DLD1 (cell line): ENCODE results near the gene CLMN.
"Not testable (repeated sequence)": the region's sequence is repeated elsewhere in the genome, so short reads cannot be mapped to it uniquely, and the experiment has no call there.

Source experiments
- in situ Hi-C: cut with HindIII; loops from 2 replicates; pipeline ENCODE4 v1.10.0; 2017; ENCODE audit warnings: low sequenced_read_pairs

The CLMN gene

GRCh38 chr14:95197551-95197950 is 122.2 kb downstream of the CLMN start:
- in situ Hi-C loops: no loop called here

- in situ Hi-C loops: no loop called here
These were observed 122.7 kb downstream of the CLMN start for GRCh38 chr14:95196826-95197545.

DNA sequence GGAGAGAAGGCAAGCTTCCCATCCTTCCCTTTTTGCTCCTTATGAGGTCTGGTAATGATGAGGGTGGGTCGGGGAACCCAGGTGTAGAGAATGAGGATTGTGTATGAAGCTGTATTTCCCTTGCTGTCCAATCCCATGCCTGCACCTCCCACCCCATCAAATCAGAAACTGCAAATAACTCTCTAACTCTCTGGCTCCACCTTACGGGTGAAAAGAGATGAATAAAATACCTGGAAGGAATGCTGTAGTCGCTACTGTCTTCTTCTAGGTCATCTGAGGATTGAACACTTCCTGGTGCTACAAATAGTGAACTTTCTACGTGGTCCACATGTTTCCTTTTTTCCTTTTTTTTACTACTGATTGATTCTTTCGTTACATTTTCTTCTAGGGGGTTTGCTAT is 123.4 kb downstream of the CLMN start:
- in situ Hi-C loops: no loop called here

GRCh38 chr14:95195031-95195430 is 124.7 kb downstream of the CLMN start:
- in situ Hi-C loops: no loop called here

DNA sequence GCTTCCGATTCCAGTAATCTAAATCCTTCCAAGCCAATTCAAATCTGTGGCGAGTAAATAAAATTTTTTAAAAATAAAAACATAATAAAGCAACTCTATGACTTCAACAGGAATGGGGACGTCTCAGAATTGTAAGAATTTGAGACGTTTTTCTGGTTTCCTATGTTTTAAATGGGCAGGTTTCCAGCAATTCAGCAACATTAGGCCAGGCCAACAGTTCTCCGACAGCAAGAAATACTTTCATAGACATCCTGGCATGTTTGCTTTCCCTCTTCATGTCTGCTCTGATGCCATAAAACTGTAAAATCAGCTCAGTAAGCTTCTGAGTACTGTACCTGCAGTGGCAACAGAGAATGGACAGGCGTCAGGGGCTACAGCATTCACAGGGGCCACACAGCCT is 126.6 kb downstream of the CLMN start:
- in situ Hi-C loops: no loop called here

- in situ Hi-C loops: no loop called here
These were observed 127.4 kb downstream of the CLMN start for GRCh38 chr14:95192311-95192710.

DNA sequence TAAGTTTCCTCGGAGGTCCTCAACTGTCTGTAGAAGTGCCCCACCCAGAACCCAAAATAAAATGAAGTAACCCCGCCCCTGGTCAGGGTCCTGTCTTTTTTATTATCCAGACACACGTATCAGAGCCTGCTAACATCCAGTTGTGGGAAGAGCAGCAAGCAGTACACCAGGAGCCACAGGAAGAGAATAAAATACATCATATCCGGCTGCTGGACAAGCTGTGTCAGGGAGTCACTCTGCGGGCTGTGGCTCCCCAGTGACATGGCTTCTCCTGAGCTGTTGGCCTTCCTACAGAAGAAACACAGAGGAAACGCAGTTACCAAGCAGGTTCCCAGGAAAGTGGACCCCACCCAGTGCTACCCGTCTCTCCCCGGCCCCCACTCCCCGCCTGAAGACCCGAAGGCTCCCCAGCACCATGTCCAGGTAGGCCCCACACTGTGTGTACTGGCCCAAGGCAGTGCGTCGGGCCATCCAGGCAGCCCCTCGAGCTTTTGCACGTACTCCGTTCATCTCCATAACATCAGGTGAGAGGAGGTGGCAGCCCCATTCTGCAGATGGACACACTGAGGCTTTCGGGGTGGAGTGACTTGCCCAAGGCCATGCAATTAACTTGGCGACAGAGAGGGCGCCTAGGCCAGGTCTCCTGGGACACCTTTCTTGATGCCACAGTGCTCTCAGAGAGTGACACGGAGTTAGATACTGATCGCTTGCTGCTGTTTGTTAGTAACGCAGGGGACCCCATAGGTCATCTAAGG is 128.1 kb downstream of the CLMN start:
- in situ Hi-C loops: no loop called here

GRCh38 chr14:95190857-95191256 is 128.9 kb downstream of the CLMN start:
- in situ Hi-C loops: no loop called here

DNA sequence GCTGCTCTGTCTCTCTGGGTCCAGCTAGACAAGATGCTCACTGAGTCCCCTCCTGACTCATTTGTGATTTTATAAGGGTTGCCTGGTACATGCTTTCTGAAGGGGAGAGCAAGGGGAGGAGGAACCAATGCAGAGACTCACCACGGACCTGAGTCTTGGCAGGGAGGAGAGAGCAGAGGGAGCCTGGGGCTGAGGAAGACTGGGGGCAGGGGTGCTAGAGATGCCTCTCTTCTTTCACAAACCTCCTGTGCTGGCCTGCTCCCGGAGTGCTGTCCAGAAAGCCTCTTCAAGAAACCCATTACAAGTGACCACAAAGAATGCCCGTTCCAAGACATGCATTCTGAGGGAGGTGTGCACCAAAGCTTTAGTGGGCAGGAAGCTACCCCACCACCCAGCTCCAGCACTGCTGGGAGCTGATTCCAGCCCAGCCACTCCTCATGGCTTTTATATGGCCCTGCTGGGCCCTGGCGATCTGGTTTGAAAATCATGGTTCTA is 129.3 kb downstream of the CLMN start:
- in situ Hi-C loops: no loop called here

- in situ Hi-C loops: no loop called here
These were observed 130.2 kb downstream of the CLMN start for GRCh38 chr14:95189367-95190132.

DNA sequence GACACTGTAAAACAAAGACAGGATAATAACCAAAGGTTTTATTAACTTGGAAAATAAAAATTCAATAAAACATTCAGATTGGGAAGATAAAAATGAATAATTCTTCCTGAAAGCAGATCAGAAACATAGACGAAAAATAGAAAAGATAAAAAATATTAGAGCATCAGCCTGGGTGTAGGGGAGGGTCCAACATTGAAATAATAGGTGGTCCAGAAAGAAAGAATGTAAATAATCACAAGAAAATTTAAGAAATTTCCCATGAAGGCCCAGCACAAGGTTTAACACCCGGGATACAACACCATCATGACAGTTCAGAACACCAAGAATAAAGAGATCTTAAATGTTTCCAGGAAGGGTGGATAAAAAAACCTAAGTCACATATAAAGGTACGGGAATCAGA is 131.3 kb downstream of the CLMN start:
- in situ Hi-C loops: no loop called here

GRCh38 chr14:95185767-95186392 is 133.8 kb downstream of the CLMN start:
- in situ Hi-C loops: no loop called here

DNA sequence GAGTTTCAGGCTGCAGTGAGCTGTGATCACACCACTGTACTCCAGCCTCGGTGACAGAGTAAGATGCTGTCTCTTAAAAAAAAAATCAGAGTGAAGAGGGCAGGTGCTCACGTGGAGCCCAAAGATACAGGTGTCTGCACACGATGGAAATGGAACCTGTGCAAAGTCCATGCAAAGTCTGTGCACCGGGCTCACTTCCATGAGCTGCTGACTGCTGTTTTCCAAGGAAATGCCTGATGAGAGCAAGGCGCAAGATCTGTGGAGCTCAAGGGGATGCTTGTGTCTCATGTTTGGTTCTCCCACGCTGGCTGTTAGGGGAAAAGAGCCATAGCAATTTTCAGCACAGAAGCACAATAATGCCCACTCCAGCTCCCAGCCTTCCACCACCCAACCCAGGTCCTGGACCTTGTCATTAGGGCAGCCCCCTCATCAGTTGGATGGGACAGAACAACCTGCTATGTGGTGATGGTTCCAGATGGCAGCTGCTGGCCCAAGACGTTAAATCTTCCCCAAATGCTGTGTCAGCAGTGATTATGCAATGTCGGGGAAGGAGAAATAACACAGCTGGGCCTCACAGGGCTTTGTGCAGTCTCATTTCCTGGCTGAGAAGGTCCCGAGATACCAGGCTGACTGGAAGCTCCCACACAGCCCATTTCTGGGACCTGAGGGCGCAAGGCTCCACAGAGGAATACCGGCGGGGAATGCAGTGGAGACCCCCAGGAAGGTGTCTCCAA is 134.5 kb downstream of the CLMN start:
- in situ Hi-C loops: no loop called here

DNA sequence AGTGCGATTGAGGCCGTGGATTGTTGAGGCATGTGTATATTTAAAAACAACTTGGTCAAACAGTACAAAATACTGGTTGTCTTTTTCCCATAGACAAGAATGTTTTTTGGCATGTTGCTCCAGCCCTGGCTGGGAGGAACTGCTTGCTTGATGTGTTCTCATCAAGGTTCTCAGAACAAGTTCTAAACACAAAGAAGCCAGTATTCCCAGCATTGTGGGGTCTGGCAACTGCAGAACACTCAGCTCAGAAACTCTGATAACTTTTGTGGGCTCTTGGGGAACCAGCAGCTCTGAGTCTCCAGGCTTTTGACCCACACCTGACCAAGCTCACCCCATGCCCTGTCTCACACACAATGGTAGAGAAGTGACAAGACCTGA is 135.3 kb downstream of the CLMN start:
- in situ Hi-C loops: no loop called here

GRCh38 chr14:95183532-95184412 is 135.9 kb downstream of the CLMN start:
- in situ Hi-C loops: no loop called here

DNA sequence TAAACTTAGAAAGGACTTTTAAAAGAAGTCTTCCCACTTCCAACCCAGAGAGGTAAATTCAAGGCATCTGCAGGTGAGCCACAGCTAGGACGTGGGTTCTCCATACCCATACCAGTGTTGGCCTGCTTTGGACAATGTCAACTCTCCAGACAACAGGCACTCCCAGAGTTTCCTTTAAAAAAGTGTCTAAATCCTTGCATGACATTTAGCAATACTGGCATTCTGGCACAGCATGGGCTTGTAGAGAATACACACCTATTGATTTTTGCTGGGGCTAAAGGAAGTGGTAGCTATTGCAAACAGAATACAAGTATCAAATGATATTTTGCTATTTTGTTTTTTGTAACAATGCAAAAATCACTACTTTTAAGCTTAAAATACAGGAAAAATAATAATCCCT is 136.6 kb downstream of the CLMN start:
- in situ Hi-C loops: no loop called here

DNA sequence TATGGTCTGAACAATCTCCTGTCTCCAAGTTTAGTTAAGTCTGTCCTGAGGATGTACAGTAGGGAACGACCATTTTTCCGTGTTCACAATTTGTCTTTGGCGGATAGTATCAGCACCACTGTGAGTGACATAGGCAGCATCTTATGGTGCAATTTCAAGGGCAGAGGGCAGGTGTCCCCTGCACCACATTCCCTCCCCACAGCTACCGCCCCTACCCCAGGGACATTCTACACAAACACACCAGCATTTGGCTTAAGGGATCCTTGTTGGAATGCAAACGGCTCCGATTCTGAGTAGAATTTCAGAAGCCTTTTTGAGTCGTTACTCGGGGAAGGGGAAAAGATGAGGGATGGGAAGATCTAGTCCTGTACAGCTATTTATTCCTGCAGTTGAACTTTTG is 137.3 kb downstream of the CLMN start:
- in situ Hi-C loops: no loop called here

GRCh38 chr14:95180966-95181741 is 138.6 kb downstream of the CLMN start:
- in situ Hi-C loops: no loop called here

DNA sequence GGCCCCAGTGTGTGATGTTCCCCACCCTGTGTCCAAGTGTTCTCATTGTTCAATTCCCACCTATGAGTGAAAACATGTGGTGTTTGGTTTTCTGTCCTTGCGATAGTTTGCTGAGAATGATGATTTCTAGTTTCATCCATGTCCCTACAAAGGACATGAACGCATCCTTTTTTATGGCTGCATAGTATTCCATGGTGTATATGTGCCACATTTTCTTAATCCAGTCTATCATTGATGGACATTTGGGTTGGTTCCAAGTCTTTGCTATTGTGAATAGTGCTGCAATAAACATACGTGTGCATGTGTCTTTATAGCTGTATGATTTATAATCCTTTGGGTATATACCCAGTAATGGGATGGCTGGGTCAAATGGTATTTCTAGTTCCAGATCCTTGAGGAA is 144.0 kb downstream of the CLMN start:
- in situ Hi-C loops: not testable (repeated sequence)
